K562 (cell line): ENCODE measurements around the gene ZNF512B. TPM values are rescaled to one million over a fixed set of nuclear protein-coding genes. Genes with fewer than 3 reads are reported as not detected.
A peak's percentile ranks its signal among the peaks of the same experiment; 100 is the strongest.

ENCODE experiments used
- BRD9 ChIP-seq: fragments of 450-650 bp; IDR thresholded peaks from 2 replicates; pipeline ENCODE4 v1.6.1; 2018; ENCODE audit warnings: low read depth; ENCODE audit not compliant: partially characterized antibody
- CAMTA2 ChIP-seq: fragments of 250-450 bp; sonication (Bioruptor Pico); conservative IDR thresholded peaks from 2 replicates; pipeline ENCODE4 v1.5.1; 2022
- CBFB ChIP-seq: sonication (generic); formaldehyde crosslinking; IDR thresholded peaks from 2 replicates; pipeline ENCODE4 v1.4.0; 2020; ENCODE audit warnings: mild to moderate bottlenecking, missing genetic modification reagents
- CBX2 ChIP-seq: fragments of 200-600 bp; sonication (generic); IDR thresholded peaks from one replicate; pipeline ENCODE4 v1.6.1; 2012; ENCODE audit warnings: mild to moderate bottlenecking, low read length, inconsistent platforms; ENCODE audit not compliant: insufficient read depth, poor library complexity, severe bottlenecking
- FOXK1 ChIP-seq: sonication (generic); formaldehyde crosslinking; IDR thresholded peaks from 2 replicates; pipeline ENCODE4 v1.8.0; 2022; ENCODE audit warnings: missing genetic modification reagents, mild to moderate bottlenecking, borderline replicate concordance
- HOXB6 ChIP-seq: fragments of 250-450 bp; sonication (Bioruptor Pico); IDR thresholded peaks from 2 replicates; pipeline ENCODE4 v1.5.1; 2022; ENCODE audit warnings: mild to moderate bottlenecking, borderline replicate concordance
- KLF13 ChIP-seq: fragments of 450-650 bp; IDR thresholded peaks from 2 replicates; pipeline ENCODE4 v1.6.1; 2016; ENCODE audit warnings: missing genetic modification characterization, low read depth, mild to moderate bottlenecking, missing compliant biosample characterization, moderate library complexity, borderline replicate concordance
- KLF16 ChIP-seq: IDR thresholded peaks from 2 replicates; pipeline ENCODE4 v1.6.1; 2016; ENCODE audit warnings: antibody characterized with exemption
- MCM7 ChIP-seq, 2 experiments: fragments of 450-650 bp; IDR thresholded peaks; 2 replicates each; pipeline ENCODE4 v1.6.1; 2016 to 2018
- NCOR1 ChIP-seq: fragments of 450-650 bp; IDR thresholded peaks from 2 replicates; pipeline ENCODE4 v1.6.1; 2016; ENCODE audit warnings: mild to moderate bottlenecking, moderate library complexity
- NR3C1 ChIP-seq: sonication (generic); formaldehyde crosslinking; IDR thresholded peaks from 2 replicates; pipeline ENCODE4 v1.8.1; 2022; ENCODE audit warnings: missing genetic modification reagents
- POLR2AphosphoS2 ChIP-seq: IDR thresholded peaks from 2 replicates; pipeline ENCODE4 v1.6.1; 2012; ENCODE audit warnings: low read length, improper control_type of control experiment
- SOX6 ChIP-seq: fragments of 450-650 bp; IDR thresholded peaks from 2 replicates; pipeline ENCODE4 v1.6.1; 2014; ENCODE audit warnings: mild to moderate bottlenecking
- STAG1 ChIP-seq: sonication (generic); formaldehyde crosslinking; IDR thresholded peaks from 2 replicates; pipeline ENCODE4 v1.5.0; 2020; ENCODE audit warnings: missing genetic modification reagents, borderline replicate concordance
- TCF7 ChIP-seq: sonication (generic); IDR thresholded peaks from 2 replicates; pipeline ENCODE4 v1.6.1; 2016; ENCODE audit warnings: antibody characterized with exemption, borderline replicate concordance
- TOE1 ChIP-seq, 2 experiments: fragments of 450-650 bp in 1 of 2; sonication (generic) in 1 of 2; formaldehyde crosslinking in 1 of 2; IDR thresholded peaks; 2 replicates each; pipeline versions ENCODE4 v1.7.1 to v1.8.0; 2016 to 2022; ENCODE audit warnings: borderline replicate concordance in 2 of 2, mild to moderate bottlenecking in 2 of 2, antibody characterized with exemption in 1 of 2, inconsistent platforms in 1 of 2, low read depth in 1 of 2, missing genetic modification reagents in 1 of 2, moderate library complexity in 1 of 2
- TRIM24 ChIP-seq, 2 experiments: fragments of 450-650 bp; IDR thresholded peaks; 2 replicates each; pipeline ENCODE4 v1.6.1; 2016
- ZNF165 ChIP-seq: fragments of 250-450 bp; sonication (Bioruptor Pico); IDR thresholded peaks from 2 replicates; pipeline ENCODE4 v1.4.0; 2020; ENCODE audit warnings: borderline replicate concordance
- ZNF217 ChIP-seq: sonication (generic); formaldehyde crosslinking; IDR thresholded peaks from 2 replicates; pipeline ENCODE4 v1.8.0; 2022; ENCODE audit warnings: mild to moderate bottlenecking, missing genetic modification reagents
- ZNF717 ChIP-seq: fragments of 250-450 bp; sonication (Bioruptor Pico); IDR thresholded peaks from 2 replicates; pipeline ENCODE4 v1.5.0; 2021
- polyA plus RNA-seq, 8 experiments: library from polyadenylated mRNA; depleted of rRNA in 4 of 8; stranded (reverse) in 5 of 8; unstranded in 3 of 8; fragments of >200 nt; fragmentation: Nextera tagmentation in 2 of 8; fragmentation: Illumina TruSeq in 1 of 8; extraction: Ambion mirVana in 2 of 8; extraction: Trizol in 1 of 8; gene quantifications; 2 replicates each; pipeline versions ENCODE4 v1.2.1 to v1.2.3, GENCODE V29; 2011 to 2014; ENCODE audit warnings: inconsistent platforms in 1 of 8, missing spikeins in 1 of 8
- total RNA-seq, 7 experiments: library from RNA; depleted of rRNA in 6 of 7; stranded (reverse); fragments of >200 nt in 6 of 7; fragmentation: Illumina TruSeq in 2 of 7; extraction: Trizol in 2 of 7; gene quantifications; 2 replicates each; pipeline versions ENCODE4 v1.2.1 to v1.2.3, GENCODE V29; 2011 to 2021; ENCODE audit warnings: low replicate concordance in 1 of 7
- TF ChIP-seq, protein P1 (sequence below): IDR thresholded peaks from 3 replicates; pipeline ENCODE4 v1.6.1; 2011; ENCODE audit warnings: borderline replicate concordance, mild to moderate bottlenecking; ENCODE audit not compliant: insufficient read length, insufficient read depth
- TF ChIP-seq, protein P2 (sequence below): sonication (generic); formaldehyde crosslinking; IDR thresholded peaks from 2 replicates; pipeline ENCODE4 v1.8.1; 2023; ENCODE audit warnings: mild to moderate bottlenecking, missing genetic modification reagents
- TF ChIP-seq, protein P3 (sequence below), 2 experiments: fragments of 250-450 bp in 1 of 2; fragments of 450-650 bp in 1 of 2; sonication (Bioruptor Pico) in 1 of 2; IDR thresholded peaks; 2 replicates each; pipeline versions ENCODE4 v1.6.1 to v1.8.0; 2016 to 2021; ENCODE audit warnings: mild to moderate bottlenecking in 2 of 2, moderate library complexity in 2 of 2, missing compliant biosample characterization in 1 of 2, missing genetic modification characterization in 1 of 2

Gene ZNF512B
- total and polyA plus RNA-seq, 9 of the 15 experiments (the other 6 are each of a cell fraction or from before 2014, with no cell fraction given), result 0.01 to 27.8 (median 8.2) TPM

DNA sequence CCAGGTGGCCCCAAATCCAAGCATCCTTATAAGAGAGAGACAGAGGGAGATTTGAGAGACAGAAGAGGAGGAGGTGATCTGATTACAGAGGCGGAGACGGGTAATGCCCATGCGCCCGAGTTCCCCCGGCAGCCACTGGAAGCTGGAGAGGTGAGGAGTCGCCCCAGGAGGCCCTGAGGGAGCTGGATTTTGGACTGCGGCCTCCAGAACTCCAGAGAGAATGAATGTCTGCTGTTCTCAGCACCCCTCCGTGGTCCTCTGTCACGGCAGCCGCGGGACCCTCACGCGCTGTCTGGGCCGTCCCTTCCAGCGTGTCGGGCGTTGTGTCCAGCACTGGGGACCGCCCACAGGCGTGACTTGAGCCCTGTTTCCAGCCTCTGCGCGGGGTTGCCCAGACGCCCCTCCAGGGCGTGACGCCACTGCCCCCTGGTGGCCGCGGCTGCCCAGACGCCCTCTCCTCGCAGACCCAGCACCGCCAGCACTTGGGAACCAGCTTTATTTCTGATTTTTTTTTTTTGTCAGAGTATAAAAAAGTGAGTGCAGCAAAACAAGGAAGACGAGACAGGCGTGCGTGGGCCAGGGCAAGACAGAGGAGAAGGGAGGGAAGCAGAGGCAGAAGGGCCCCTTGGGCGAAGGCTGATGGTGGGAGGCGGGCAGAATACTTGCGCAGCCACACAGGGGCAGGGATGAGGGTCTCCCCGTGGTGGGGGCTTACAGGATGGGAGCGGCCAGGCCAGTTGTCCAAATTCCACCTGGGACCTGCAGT is 4.1 kb upstream of the ZNF512B start (continued):
- TF ChIP-seq ZNF217 (no peak), STAG1 (peak; percentile 98), TOE1 (IDR thresholded peaks at IDR 0.05; ENCODE audit: borderline replicate concordance) (no peak), TOE1 (CRISPR knock-in tag; IDR thresholded peaks at IDR 0.05; ENCODE audit: borderline replicate concordance, low read depth) (no peak), CAMTA2 (CRISPR knock-in tag) (no peak), CBFB (CRISPR knock-in tag) (no peak), HOXB6 (CRISPR knock-in tag) (no peak), FOXK1 (CRISPR knock-in tag) (no peak), ZNF165 (CRISPR knock-in tag) (no peak), NCOR1 (no peak), BRD9 (no peak), POLR2AphosphoS2 (no peak), MCM7 (IDR thresholded peaks at IDR 0.05) (no peak), KLF16 (no peak), KLF13 (peak; percentile 33; the same call in 1 of the 2 replicates), TRIM24 (IDR thresholded peaks at IDR 0.05) (0 out of 4 replicates have a peak, but pooled peaks of 1 of the 2 experiments have one; percentile 10), NR3C1 (no peak), SOX6 (peak; percentile 36; the same call in 1 of the 2 replicates), TCF7 (peak; percentile 75; the same call in 1 of the 2 replicates), CBX2 (no peak), ZNF717 (CRISPR knock-in tag) (no peak)
- TF ChIP-seq, protein P1, sequence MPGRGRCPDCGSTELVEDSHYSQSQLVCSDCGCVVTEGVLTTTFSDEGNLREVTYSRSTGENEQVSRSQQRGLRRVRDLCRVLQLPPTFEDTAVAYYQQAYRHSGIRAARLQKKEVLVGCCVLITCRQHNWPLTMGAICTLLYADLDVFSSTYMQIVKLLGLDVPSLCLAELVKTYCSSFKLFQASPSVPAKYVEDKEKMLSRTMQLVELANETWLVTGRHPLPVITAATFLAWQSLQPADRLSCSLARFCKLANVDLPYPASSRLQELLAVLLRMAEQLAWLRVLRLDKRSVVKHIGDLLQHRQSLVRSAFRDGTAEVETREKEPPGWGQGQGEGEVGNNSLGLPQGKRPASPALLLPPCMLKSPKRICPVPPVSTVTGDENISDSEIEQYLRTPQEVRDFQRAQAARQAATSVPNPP, result no peak
- TF ChIP-seq, protein P2, sequence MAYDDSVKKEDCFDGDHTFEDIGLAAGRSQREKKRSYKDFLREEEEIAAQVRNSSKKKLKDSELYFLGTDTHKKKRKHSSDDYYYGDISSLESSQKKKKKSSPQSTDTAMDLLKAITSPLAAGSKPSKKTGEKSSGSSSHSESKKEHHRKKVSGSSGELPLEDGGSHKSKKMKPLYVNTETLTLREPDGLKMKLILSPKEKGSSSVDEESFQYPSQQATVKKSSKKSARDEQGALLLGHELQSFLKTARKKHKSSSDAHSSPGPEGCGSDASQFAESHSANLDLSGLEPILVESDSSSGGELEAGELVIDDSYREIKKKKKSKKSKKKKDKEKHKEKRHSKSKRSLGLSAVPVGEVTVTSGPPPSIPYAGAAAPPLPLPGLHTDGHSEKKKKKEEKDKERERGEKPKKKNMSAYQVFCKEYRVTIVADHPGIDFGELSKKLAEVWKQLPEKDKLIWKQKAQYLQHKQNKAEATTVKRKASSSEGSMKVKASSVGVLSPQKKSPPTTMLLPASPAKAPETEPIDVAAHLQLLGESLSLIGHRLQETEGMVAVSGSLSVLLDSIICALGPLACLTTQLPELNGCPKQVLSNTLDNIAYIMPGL (CRISPR knock-in tag), result peak; percentile 56; the same call in 1 of the 2 replicates
- TF ChIP-seq, protein P3, sequence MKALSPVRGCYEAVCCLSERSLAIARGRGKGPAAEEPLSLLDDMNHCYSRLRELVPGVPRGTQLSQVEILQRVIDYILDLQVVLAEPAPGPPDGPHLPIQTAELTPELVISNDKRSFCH (CRISPR knock-in tag; IDR thresholded peaks at IDR 0.05), result no peak
- TF ChIP-seq, protein P3 (tag; IDR thresholded peaks at IDR 0.05), result no peak
